Effector CD8-positive, alpha-beta T cell (primary cell): ENCODE measurements around the gene KCNG1.
"Not testable (repeated sequence)": the region's sequence is repeated elsewhere in the genome, so short reads cannot be mapped to it uniquely, and the experiment has no call there.

Experiments
- DNase-seq: peaks from one replicate; lab custom pipeline; 2025; lab: John Stamatoyannopoulos, UW

KCNG1 gene

DNA sequence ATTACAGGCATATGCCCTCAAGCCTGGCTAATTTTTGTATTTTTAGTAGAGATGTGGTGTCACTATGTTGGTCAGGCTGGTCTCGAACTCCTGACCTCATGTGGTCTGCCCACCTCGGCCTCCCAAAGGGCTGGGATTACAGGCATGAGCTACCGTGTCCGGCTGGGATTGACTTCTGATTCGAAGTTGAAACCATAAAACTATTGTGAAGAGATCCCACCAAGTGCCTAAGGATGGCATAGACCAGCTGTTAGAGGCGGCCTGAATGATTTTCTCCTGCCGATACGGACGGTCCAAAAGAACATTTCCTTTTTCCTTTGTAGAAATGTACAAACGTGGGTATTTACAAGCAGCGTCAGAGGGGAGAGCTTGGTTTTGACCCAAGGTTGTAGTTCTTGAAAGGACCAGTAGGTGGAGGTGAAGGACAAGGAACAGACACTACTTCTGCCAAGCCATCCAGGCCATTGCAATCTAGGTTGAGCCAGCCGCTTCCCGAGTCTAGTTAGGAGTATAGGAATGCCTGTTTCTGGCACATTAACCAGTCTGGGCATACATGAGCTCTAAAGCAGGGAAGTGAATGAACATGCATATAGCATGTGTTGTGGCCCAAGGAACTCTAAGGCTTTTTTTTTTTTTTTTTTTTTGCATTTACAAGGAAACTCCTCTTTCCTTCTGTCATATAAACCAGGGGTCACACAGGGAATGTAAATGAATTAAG is 35.3 kb downstream of the KCNG1 start:
- peak; percentile 39 for DNase-seq

DNA sequence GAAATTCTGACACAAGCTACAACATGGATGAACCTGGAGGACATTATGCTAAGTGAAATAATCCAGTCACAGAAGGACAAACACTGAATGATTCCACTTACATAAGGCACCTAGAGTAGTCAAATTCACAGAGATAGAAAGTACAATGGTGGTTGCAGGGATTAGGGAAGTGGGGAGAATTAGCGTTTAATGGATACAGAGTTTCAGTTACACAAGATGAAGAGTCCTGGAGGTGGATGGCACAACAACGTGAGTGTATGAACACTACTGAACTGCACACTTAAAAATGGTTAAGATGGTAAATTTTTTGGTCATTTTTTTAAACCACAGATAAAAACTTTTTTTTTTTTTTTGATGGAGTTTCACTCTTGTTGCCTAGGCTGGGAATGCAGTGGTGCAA is 39.6 kb downstream of the KCNG1 start:
- no peak for DNase-seq

DNA sequence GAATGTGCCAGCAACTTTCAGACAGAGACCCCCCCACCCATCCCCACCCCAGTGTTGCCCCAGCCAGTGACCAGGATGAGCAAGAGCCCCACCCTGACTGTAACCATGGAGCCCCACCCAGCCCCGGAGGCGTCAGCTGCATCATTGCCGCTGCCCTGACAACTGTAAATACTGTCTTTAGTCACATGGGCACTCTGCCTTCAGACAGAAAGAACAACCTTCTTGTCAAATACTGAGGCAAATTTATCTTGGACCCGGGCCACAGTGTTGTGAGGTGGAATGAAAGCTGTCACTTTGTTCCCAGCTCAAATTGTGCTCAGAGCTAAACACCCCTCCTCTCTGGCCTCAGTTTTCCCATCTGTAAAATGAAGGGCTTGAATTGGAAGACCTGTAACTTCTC is 40.5 kb downstream of the KCNG1 start:
- DNase-seq, result no peak

DNA sequence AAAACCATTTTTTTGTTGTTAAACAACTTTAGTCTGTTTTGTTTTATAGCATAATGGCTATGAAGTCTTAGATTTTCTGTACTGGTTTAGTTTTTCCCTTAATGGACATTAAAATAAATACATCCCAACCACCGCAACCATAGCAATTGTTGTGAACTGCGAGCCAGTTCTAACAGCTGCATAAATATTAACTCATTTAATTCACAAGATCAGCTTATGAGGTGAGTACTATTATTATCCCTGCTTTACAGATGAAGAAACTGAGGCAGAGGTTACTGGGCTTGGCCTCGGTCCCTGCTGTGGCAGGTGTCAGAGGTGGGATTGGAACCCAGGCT is 41.2 kb downstream of the KCNG1 start:
- no peak for DNase-seq

DNA sequence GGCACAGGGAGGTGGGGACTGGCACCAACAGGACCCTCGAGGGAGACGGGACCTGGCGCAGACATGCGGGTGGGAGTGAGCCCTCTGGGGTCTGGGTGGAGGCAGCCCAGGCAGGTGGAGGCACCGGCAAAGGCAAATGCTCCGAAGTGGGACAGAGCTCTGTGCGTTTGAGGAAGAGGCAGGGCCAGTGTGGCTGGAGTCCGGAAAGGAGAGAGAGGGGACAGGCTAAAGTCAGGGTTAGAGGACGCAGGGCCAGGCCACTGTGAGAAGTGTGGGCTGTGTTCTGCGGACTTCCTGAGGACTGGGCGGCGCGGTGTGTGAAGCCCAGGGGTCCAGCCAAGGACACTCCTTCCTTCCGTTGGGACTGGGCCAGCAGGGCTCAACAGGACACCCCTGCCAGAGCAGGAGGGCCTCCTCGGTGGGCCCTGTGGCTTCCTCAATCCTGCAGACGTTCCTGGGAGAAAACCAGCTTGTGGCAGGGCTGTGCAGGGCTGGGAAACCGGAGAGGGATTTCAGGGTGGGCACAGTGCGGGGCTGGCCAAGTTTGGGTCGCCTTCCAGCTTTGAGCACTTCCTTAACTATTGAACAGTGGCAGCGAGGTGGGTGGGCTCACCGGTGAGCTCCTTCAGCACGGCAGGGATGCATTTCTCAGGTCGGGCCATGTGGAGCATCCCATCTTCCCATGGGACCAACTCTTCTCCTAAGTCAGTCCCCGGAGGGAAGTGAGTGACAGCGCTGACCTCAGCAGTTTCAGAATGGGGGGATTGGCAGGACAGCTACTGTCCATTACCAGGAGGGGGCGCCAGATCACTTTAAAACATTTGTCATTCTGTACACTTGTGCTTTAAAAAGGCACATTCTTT is 41.8 kb downstream of the KCNG1 start:
- DNase-seq, result peak; percentile 66

DNA sequence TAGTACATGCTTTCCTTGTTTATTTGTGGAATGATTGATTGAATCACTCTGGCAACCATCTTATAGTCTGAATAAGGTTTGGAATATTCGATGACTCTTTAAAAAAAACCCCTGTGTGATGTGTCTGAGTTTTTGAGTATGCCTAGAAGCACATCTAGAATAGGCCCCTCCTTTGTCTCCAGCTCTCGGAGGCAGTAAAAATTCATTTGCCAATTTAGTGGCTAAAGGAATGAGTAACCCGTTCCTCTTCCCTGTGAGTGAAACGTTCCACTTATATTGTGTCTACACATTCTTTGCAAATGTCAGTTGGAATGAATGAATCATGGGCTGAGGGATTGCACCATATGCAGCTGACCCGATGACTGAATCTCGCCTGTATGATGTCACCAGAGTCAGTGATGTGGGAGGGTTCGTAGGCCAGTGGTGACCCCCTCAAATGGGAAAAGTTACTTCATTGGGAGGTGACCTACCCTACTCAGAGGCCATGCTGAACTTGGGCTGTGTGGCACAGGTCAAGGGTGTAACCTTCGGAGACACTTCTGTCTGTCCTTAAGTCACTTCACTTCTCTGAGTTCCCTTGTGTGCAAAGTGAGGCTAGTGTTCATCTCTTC is 42.7 kb downstream of the KCNG1 start:
- no peak for DNase-seq

DNA sequence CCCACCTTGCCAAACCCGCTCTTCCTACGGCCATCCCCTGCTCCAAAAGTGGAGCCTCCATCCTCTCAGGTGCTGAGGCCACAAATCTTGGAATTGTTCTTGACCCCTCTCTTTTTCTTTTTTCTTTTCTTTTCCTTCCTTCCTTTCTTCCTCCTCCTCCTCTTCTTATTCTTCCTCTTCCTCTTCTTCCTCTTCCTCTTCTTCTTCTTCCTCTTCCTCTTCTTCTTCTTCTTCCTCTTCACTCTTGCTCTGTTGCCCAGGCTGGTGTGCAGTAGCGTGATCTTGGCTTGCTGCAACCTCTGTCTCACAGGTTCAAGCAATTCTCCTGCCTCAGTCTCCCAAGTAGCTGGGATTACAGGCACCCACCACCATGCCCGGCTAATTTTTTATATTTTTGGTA is 44.4 kb downstream of the KCNG1 start:
- DNase-seq, result not testable (repeated sequence)

DNA sequence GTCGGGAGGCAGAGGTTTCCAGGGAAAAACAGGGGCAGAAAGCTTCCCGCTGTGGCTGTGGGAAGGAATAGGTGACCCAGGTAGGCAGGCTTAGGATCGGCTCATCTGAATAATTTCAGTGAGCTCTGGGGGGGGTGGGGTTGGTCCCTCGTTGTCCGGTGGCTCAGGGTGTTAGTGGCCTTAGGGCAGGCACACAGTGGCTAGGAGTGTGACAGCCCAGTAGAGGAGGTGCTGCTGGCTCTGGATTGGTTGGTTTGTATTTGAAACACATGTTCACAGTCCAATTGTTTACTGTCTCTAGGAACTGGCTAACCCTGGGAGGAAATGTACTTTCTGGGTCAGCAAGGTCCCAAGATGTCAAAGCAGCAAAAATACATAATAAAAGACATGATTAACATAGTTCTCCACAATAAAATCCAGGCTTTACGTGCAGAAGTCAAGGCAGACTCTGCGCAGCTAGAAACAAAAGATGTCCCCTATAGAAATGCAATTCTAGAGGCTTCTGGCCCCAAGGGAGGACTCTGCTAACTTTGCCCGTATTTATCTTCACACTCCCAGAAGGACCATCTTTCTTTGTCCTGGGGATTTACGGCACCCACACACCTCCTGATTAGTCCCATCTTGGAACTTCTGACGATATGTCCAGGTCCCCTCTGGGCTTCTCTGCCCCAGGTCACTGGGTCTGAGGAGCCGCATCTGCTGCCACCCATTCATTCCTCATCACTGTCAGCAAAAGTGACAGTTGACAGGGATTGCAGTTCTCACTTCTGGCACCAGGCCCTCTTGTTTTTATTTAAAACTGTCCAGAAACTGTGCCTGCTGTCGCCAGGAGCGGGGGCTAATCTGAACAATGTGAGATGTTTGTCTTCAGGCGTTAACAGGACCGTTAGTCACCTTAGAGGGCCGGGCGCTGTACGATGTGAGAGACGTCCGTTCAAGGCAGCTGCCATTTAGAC is 45.6 kb downstream of the KCNG1 start:
- DNase-seq, result no peak

DNA sequence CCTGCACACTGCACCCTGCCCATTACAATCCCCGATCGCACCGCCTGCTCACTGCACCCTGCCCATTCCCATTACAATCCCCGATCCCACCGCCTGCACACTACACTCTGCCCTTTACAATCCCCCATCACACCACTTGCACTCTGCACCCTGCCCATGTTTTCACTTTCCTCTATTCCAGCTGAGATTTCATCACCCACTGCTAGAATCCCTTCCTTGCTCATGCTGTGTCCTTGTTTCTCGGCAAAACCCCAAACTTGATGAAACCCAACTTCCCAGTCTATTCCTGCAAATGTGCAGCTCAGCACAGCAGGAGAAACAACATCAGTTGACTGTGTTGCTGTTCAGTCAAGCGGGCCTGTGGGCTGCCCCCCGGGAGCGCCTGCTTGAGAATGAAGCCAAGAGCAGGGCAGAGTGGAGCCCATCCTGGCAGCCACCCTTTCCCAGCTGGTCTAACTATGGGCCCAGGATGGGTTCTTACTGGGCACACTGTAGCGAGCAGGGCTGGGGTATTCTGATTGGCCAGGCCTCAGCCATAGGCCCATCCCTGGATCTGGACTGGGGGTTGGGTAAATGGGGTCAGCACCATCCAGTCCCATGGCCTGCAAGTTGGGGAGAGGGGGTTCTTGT is 47.1 kb downstream of the KCNG1 start:
- DNase-seq, result no peak

DNA sequence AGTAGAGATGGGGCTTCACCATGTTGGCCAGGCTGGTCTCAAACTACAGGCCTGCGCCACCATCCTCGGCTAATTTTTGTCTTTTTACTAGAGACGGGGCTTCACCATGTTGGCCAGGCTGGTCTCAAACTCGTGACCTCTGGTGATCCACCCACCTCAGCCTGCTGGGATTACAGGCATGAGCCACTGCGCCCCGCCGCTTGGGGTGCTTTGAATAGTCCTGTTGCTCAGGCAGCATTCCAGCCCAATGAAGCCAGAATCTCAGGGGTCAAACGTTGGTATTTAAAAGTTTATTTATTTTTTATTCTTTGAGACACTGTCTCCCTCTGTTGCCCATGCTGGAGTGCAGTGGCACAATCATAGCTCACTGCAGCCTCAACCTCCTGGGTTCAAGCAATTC is 53.0 kb downstream of the KCNG1 start:
- DNase-seq, result no peak

DNA sequence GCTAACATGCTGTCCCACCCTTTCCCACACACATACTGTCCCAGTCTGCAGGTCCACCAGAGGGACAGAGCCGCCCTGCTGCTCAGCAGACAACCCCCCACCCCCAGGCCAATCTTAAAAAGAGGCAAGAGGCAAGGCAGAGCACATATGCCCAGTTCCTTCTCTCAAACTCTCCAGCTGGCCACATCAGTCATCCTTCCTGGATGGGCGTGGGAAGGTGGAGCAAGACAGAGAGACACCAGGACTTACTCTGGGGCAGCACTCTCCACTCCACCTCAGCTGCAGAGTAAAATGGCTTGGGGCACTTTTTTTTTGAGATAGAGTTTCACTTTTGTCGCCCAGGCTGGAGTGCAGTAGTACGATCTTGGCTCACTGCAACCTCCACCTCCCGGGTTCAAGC is 53.5 kb downstream of the KCNG1 start:
- no peak for DNase-seq

DNA sequence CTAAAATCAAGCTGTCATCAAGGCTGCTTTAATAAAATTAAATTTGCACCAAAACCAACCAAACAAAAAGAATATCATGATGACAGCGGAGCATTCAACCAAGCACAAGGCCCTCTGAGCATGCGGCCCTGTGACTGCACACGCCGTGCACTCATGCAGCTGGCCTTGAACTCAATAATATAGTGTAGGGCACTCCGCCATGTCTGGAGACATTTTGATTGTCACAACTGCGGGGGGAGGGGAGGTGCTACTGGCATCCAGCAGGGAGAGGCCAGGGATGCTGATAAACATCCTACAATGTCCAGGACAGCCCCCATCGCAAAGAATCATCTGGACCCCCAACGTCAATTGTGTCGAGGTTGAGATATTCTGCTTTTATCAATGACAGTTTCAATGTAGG is 54.6 kb downstream of the KCNG1 start:
- DNase-seq, result no peak

DNA sequence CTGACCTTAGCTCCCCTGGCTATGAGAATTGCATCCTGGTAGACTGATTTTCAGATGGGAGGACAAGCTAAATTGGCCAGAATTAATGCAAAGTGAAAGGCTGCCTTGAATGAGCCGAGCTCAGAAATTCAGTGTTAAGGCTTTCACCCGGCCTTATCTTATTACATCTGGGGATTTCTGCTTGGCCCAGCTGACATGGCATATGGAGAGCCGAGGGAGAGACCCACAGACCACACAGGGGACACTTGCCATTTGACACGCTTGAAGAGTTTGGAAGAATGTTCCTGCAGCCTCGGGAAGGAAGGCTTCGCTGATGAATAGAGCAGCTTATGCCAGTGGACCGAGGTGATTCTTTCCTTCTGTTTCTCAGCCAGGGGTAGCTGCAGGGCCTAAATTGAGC is 55.3 kb downstream of the KCNG1 start:
- no peak for DNase-seq

DNA sequence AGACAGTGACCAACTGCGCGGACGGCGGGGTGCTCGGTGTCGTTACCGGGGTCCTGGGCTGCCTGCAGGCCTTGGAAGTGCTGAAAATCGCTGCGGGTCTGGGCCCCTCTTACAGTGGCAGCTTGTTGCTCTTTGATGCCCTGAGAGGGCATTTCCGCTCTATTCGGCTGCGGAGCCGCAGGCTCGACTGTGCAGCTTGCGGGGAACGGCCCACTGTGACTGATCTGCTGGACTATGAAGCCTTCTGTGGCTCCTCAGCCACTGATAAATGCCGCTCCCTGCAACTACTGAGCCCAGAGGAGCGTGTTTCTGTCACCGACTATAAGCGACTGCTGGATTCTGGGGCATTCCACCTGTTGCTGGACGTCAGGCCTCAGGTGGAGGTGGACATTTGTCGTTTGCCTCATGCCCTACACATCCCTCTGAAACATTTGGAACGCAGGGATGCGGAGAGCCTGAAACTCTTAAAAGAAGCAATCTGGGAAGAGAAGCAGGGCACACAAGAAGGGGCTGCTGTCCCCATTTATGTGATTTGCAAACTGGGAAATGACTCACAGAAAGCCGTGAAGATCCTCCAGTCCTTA is 63.3 kb downstream of the KCNG1 start:
- no peak for DNase-seq

DNA sequence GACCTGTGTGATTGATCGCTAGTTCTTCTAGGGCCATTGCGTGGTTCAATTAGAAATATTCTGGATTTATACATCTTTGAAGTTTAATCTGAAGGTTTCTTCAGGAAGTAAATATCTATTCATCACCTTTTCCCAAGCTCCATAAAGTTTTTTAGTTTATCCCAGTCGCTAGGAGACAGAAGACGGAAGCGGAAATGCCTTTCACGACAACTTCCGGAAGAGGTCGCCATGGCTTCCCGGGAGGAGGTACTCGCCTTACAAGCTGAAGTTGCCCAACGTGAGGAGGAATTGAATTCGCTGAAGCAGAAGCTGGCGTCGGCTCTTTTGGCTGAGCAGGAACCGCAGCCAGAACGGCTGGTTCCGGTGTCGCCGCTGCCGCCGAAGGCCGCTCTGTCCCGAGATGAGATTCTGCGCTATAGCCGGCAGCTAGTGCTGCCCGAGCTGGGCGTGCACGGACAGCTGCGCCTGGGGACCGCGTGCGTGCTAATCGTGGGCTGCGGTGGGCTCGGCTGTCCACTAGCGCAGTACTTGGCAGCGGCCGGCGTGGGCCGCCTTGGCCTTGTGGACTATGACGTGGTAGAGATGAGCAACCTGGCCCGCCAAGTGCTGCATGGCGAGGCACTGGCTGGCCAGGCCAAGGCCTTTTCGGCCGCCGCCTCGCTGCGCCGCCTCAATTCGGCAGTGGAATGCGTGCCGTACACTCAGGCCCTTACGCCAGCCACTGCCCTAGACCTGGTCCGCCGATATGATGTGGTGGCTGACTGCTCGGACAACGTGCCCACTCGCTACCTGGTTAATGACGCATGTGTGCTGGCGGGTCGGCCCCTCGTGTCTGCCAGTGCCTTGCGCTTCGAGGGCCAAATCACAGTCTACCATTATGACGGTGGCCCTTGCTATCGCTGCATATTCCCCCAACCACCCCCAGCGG is 64.0 kb downstream of the KCNG1 start, which contains the start of gene MOCS3:
Gene MOCS3 (plus strand): TSS at position 204 of the 928 bp plus-strand sequence. CDS start 25 bp downstream, at position 229.
- peak; percentile 80 for DNase-seq

DNA sequence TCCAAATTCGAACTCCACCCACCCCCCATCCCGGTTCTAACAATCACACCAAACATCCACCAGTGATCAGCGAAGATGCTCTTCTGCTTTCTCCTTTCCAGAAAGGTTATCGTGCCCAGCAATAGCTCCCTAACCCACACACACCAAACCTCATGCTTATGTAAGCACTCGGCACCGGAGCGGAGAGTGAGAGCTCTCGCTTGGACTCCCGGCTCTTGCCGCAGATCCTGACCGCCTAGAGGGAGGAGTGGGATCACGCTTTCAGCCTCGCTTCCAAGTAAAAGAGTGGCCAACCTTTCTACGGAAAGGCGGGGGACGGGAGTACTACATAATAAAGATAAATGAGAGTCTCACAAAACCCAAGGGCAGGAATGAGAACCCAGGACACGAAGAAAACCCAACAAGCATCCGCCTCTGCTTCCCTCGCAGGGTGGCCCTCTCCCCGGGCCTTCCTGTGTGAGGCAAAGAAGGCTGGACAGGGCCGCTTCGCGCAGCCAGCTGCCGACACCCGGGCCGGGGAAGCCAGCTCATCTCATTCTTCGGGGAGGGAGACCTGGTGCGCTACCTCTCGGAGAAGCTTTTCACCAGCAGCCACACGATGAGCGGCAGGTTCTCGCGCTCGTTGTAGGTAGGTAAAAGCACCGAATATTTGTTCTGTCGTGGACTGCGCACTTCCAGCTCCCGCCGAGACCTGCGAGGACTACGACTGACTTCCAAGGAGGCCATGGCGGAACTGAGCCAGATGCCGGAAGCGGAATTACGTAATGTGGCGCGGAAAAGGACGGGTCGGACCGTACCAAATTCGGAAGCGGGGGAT is 64.9 kb downstream of the KCNG1 start, which contains the start of gene DPM1:
Gene DPM1 (minus strand): TSS at position 735 of the 817 bp plus-strand sequence. CDS start 9 bp downstream, at position 726.
- DNase-seq, result peak; percentile 80

DNA sequence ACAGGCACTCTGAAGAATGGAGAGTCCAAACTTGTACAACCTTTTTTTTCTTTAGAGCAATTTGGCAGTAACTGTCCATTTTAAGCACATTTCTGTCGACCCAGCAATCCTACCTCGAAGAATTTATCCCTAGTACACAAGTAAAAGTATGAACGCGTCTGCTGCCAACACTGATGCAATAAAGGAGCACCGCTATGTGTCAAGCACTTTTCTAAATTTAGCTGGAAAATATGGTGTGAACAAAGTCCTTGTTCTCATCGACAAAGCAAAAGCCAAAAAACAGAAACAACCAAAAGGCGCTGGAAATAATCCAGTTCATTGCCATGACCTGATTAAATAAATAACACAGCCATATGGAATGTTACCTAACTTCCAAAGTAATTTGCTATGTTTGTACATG is 65.6 kb downstream of the KCNG1 start:
- no peak for DNase-seq

DNA sequence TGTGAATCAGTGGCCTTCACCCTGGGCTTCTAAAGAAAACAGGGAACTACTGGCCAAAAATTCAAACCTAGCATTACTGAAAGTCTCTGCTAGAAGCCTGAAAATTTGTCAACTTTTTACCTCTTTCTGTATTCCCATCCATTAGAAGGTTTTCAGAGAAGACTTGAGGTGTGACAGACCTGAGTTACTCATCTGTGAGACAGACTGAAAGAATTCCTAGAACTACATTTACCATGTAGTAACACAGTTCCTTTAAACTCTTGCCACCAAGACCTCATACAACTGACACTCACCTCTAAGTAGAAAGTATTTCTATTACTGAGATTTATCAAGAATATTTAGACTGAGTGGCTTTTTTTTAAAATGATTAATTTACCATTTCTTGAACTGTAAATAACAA is 69.1 kb downstream of the KCNG1 start:
- no peak for DNase-seq
